SK-N-SH treated with all-trans-retinoic acid at 6 μM for 48 hours (cell line): ENCODE data around the gene RBPJ.

Experiments
- ARNTL ChIP-seq: fragments of 450-650 bp; formaldehyde crosslinking; IDR thresholded peaks from 2 replicates; pipeline ENCODE4 v1.5.0; 2020; ENCODE audit warnings: low read depth, mild to moderate bottlenecking, moderate library complexity, borderline replicate concordance
- ESRRG ChIP-seq: fragments of 250-450 bp; sonication (Bioruptor Pico); IDR thresholded peaks from 2 replicates; pipeline ENCODE4 v1.6.1; 2021; ENCODE audit warnings: mild to moderate bottlenecking
- POU6F1 ChIP-seq: fragments of 250-450 bp; sonication (Bioruptor Pico); IDR thresholded peaks from 2 replicates; pipeline ENCODE4 v1.8.0; 2021; ENCODE audit warnings: low read depth, mild to moderate bottlenecking, moderate library complexity, borderline replicate concordance
- RARB ChIP-seq: fragments of 250-450 bp; sonication (Bioruptor Pico); IDR thresholded peaks from 2 replicates; pipeline ENCODE4 v1.8.0; 2021; ENCODE audit warnings: mild to moderate bottlenecking, moderate library complexity
- SNAI2 ChIP-seq: fragments of 250-450 bp; sonication (Bioruptor Pico); IDR thresholded peaks from 2 replicates; pipeline ENCODE4 v1.5.0; 2020; ENCODE audit warnings: mild to moderate bottlenecking, moderate library complexity
- ZFP3 ChIP-seq: fragments of 250-450 bp; sonication (Bioruptor Pico); IDR thresholded peaks from 2 replicates; pipeline ENCODE4 v1.5.0; 2020; ENCODE audit warnings: mild to moderate bottlenecking, moderate library complexity
- ZFP30 ChIP-seq: fragments of 450-650 bp; formaldehyde crosslinking; IDR thresholded peaks from 2 replicates; pipeline ENCODE4 v1.5.0; 2022; ENCODE audit warnings: mild to moderate bottlenecking, moderate library complexity
- ZNF70 ChIP-seq: fragments of 450-650 bp; formaldehyde crosslinking; IDR thresholded peaks from 2 replicates; pipeline ENCODE4 v1.5.0; 2020; ENCODE audit warnings: mild to moderate bottlenecking, moderate library complexity
- TF ChIP-seq, protein P1 (sequence below): fragments of 250-450 bp; sonication (Bioruptor Pico); IDR thresholded peaks from 2 replicates; pipeline ENCODE4 v1.8.0; 2020; ENCODE audit warnings: mild to moderate bottlenecking, moderate library complexity, borderline replicate concordance
- TF ChIP-seq, protein P2 (sequence below): fragments of 250-450 bp; sonication (Bioruptor Pico); IDR thresholded peaks from 2 replicates; pipeline ENCODE4 v1.5.1; 2020; ENCODE audit warnings: low read depth, mild to moderate bottlenecking, moderate library complexity

DNA sequence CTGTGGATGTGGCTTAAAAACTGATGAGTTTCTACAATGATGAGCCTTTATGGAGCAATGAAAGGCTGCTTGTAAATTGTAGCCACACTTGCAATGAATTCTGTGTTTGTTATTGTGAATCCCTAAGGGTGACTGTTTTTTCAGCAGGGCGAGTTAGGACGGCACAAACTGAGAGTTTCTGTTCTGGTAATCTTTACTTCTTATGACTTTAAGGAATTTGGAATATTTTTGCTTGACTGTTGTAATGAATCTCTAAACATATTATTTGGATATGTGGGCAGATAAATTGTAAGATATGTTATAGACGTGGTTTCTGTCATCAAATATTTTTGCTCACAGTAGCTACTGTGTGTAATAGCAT is 22.2 kb downstream of the RBPJ start:
- no peak for TF ChIP-seq ARNTL (CRISPR knock-in tag)
- no peak for TF ChIP-seq ZFP3 (CRISPR knock-in tag)
- TF ChIP-seq ZNF70, result no peak
- no peak for TF ChIP-seq RARB
- TF ChIP-seq ESRRG (CRISPR knock-in tag), result no peak
- TF ChIP-seq POU6F1 (CRISPR knock-in tag), result no peak
- TF ChIP-seq, protein P1, sequence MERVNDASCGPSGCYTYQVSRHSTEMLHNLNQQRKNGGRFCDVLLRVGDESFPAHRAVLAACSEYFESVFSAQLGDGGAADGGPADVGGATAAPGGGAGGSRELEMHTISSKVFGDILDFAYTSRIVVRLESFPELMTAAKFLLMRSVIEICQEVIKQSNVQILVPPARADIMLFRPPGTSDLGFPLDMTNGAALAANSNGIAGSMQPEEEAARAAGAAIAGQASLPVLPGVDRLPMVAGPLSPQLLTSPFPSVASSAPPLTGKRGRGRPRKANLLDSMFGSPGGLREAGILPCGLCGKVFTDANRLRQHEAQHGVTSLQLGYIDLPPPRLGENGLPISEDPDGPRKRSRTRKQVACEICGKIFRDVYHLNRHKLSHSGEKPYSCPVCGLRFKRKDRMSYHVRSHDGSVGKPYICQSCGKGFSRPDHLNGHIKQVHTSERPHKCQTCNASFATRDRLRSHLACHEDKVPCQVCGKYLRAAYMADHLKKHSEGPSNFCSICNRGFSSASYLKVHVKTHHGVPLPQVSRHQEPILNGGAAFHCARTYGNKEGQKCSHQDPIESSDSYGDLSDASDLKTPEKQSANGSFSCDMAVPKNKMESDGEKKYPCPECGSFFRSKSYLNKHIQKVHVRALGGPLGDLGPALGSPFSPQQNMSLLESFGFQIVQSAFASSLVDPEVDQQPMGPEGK (CRISPR knock-in tag), result no peak
- no peak for TF ChIP-seq SNAI2 (CRISPR knock-in tag)
- TF ChIP-seq ZFP30 (CRISPR knock-in tag), result no peak
- TF ChIP-seq, protein P2, sequence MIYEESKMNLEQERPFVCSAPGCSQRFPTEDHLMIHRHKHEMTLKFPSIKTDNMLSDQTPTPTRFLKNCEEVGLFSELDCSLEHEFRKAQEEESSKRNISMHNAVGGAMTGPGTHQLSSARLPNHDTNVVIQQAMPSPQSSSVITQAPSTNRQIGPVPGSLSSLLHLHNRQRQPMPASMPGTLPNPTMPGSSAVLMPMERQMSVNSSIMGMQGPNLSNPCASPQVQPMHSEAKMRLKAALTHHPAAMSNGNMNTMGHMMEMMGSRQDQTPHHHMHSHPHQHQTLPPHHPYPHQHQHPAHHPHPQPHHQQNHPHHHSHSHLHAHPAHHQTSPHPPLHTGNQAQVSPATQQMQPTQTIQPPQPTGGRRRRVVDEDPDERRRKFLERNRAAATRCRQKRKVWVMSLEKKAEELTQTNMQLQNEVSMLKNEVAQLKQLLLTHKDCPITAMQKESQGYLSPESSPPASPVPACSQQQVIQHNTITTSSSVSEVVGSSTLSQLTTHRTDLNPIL (CRISPR knock-in tag), result no peak
